Measurements from ENCODE around the gene EYS. TPM values are rescaled to one million over a fixed set of nuclear protein-coding genes. Genes with fewer than 3 reads are reported as not detected.
A peak's percentile ranks its signal among the peaks of the same experiment; 100 is the strongest.

EYS gene
- total RNA-seq, 2 donors from 2014 or later: not detected

DNA sequence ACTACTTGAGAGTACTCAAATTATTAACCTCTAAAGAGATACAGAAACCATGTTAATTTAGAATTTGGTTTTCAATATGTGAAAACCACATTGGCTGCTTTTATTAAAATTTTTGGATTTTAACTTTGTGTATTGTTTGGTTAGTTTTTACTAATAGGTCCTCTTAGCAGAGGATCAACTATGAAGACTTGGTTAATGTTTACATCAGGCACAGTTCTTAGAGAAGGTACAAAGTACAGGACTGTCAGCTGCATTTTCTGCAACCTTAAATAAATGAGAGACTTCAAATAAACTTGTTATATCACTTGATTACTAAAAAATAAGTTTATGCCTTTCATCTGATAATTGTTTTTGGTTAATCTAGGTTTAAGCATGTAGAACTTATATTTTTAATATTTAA, 1982.3 kb downstream of the EYS start:
- Mint-ChIP-seq H3K27ac (no peak overlapping the region), H3K4me3 (no peak overlapping the region), H3K9me3 (no peaks in the 10 kb centered on the region), H3K27me3 (ENCODE audit: low read depth) (no peaks in the 10 kb centered on the region), H3K36me3 (ENCODE audit: insufficient read depth in 2 of 2) (no peaks in the 10 kb centered on the region), H3K4me1 (ENCODE audit: low read depth) (no peaks in the 10 kb centered on the region)
- no peak for DNase-seq
- ATAC-seq (replicated peaks in 1 of 2): no peak

DNA sequence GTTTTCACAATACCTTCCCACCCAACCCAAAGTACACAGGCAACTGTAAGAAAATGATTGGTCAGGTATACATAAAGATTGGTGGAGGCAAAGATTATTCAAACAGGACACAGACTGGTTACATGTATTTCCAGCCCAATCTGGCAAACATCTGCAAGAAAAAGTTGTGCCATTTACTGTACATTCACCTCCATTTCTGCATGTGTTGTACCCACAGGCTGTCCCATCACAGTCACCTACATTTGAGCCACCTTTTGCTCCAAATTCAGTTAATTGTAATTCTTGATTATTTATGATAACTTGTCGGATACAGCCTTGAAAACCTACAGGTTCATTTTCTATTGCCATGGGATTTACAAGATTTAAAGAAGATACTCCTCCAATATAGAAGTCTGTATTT, 1985.8 kb downstream of the EYS start:
- Mint-ChIP-seq H3K4me3 (no peak overlapping the region), H3K4me1 (ENCODE audit: low read depth) (no peaks in the 10 kb centered on the region), H3K27me3 (ENCODE audit: low read depth) (no peaks in the 10 kb centered on the region), H3K36me3 (ENCODE audit: insufficient read depth in 2 of 2) (no peaks in the 10 kb centered on the region), H3K9me3 (no peaks in the 10 kb centered on the region), H3K27ac (peak overlapping the region; percentile 18)
- DNase-seq: no peak
- no peak for ATAC-seq (replicated peaks in 1 of 2)

DNA sequence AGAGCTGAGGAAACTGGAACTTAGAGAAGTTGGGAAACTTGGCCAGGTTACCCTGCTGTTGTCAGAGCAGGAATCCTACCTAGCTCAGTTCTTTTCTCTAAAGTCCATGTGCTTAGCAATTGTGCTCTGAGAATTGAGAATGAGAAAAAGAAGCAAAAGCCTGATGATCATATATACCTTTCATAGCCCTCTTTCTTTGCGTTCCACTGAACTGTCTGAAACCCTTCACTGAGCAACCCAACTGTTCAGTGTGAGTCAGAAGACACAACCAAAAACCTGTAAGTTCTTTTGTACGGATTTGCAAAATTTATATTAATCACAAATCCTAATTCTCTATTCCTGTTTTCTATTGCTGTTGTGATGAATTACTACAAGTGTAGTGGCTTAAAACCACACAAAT, 1990.9 kb downstream of the EYS start:
- peaks cover 11 to 23% of the 10 kb centered on the region in 2 donors for H3K36me3 Mint-ChIP-seq (ENCODE audit: insufficient read depth in 2 of 2)
- ATAC-seq (replicated peaks in 1 of 2) (peak in 1 of 2 donors; percentile 38), DNase-seq (no peak)
- H3K9me3 Mint-ChIP-seq: no peaks in the 10 kb centered on the region
- H3K4me3 Mint-ChIP-seq: no peak overlapping the region
- H3K4me1 Mint-ChIP-seq (ENCODE audit: low read depth): no peaks in the 10 kb centered on the region
- H3K27me3 Mint-ChIP-seq (ENCODE audit: low read depth): no peaks in the 10 kb centered on the region
- H3K27ac Mint-ChIP-seq: no peak overlapping the region

DNA sequence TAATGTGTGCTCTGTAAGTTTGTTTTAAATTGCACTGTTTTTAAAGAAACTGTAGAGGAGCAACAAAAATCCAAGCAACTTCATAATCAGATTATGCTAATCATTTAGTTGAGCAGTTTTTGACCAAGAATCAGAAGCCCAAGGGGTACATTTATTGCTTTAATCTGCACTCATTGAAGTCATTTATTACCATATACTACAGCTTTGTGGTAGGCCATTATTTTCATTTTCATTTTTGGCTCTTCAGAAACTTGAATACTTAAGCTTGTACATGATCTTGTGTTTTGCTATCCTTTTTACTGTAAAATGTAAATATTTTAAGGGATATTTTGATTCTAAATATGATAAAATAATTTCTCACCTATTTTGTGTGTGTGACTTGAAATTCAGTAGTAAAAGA, 1992.9 kb downstream of the EYS start:
- Mint-ChIP-seq H3K9me3 (no peaks in the 10 kb centered on the region), H3K4me3 (no peak overlapping the region), H3K4me1 (ENCODE audit: low read depth) (no peaks in the 10 kb centered on the region), H3K27ac (no peak overlapping the region), H3K36me3 (ENCODE audit: insufficient read depth in 2 of 2) (peaks cover 11 to 36% of the 10 kb centered on the region in 2 donors), H3K27me3 (ENCODE audit: low read depth) (no peaks in the 10 kb centered on the region)
- DNase-seq (no peak), ATAC-seq (replicated peaks in 1 of 2) (no peak)

DNA sequence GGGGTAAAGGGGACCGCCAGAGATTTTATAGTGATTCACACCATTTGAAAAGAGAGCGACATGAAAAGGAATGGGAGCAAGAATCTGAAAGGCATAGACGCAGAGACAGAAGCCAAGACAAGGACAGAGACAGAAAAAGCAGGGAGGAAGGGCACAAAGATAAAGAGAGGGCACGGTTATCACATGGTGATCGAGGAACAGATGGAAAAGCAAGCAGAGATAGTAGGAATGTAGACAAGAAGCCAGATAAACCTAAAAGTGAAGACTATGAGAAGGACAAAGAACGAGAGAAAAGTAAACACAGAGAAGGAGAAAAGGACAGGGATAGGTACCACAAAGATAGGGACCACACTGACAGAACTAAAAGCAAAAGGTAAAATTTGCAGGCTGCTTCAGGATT, 1993.7 kb downstream of the EYS start:
- H3K4me1 Mint-ChIP-seq (ENCODE audit: low read depth): no peaks in the 10 kb centered on the region

DNA sequence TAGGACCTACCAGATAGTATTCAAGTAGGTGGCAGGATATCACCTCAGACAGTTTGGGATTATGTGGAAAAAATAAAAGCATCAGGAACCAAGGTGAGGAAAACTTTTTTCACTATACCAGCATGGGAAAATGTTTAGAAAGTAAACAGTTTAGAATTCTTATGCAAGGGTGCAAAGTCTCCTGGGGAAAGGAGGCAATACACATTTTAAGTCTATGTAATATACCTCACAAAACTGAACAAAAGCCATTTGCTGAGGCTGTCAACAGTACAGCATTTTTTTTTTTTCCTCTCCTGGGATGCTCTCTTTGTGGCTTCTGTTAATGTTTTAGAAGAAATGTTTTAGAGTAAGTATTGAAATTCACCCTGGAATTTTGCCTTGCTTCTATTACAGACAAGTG, 1997.9 kb downstream of the EYS start:
- peak overlapping the region; percentile 65 for H3K27ac Mint-ChIP-seq
- H3K4me3 Mint-ChIP-seq: no peak overlapping the region
- ATAC-seq (replicated peaks in 1 of 2): no peak
- H3K4me1 Mint-ChIP-seq (ENCODE audit: low read depth): peaks cover 22% of the 10 kb centered on the region
- H3K27me3 Mint-ChIP-seq (ENCODE audit: low read depth): no peaks in the 10 kb centered on the region
- DNase-seq: no peak
- H3K36me3 Mint-ChIP-seq (ENCODE audit: insufficient read depth in 2 of 2): peaks cover 15 to 45% of the 10 kb centered on the region in 2 donors
- H3K9me3 Mint-ChIP-seq: no peaks in the 10 kb centered on the region

More for the DNA sequence above, 1993.7 kb downstream of the EYS start:
- DNase-seq (no peak), ATAC-seq (replicated peaks in 1 of 2) (no peak)
- no peak overlapping the region for H3K27ac Mint-ChIP-seq
- no peaks in the 10 kb centered on the region for H3K9me3 Mint-ChIP-seq
- no peak overlapping the region for H3K4me3 Mint-ChIP-seq
- peaks cover 13 to 36% of the 10 kb centered on the region in 2 donors for H3K36me3 Mint-ChIP-seq (ENCODE audit: insufficient read depth in 2 of 2)
- H3K27me3 Mint-ChIP-seq (ENCODE audit: low read depth): no peaks in the 10 kb centered on the region

DNA sequence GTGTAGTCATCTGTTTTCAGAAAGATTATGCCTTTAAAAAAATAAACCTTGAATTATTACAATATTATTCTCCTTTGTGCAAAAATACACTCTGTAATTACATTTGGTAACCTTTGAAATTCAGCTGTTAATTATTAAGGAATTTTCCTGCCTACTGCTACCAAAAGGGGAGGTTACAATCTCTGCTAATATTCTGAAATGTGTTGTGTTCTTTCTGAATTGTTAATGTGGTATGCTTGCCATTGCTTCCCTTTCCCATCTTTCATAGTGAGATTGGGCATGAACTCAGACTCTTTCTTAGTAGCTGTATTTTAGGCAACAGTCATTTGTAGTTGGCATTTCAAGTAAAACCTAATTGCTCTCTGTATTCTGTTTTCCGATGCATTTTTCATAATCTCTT, 1998.4 kb downstream of the EYS start:
- ATAC-seq (replicated peaks in 1 of 2) (no peak), DNase-seq (no peak)
- Mint-ChIP-seq H3K9me3 (no peaks in the 10 kb centered on the region), H3K36me3 (ENCODE audit: insufficient read depth in 2 of 2) (peaks cover 15 to 47% of the 10 kb centered on the region in 2 donors), H3K4me1 (ENCODE audit: low read depth) (peaks cover 24% of the 10 kb centered on the region), H3K4me3 (no peak overlapping the region), H3K27me3 (ENCODE audit: low read depth) (no peaks in the 10 kb centered on the region), H3K27ac (no peak overlapping the region)

DNA sequence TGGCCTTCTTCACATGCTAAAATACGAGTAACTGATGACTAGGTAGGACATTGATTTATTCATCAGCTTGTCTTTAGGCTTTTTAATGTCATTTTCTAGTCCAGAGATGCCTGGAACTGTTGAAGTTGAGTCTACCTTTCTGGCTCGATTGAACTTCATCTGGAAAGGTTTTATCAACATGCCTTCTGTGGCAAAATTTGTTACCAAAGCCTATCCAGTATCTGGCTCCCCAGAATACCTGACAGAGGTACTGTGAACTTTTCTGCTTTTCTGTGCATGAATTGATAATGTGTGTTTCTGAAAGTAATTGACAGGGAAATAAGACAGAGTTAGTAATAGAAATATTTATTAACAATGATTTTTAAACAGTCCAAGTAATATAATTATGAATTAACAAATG, 2000.4 kb downstream of the EYS start:
- H3K4me3 Mint-ChIP-seq: no peak overlapping the region
- H3K27ac Mint-ChIP-seq: no peak overlapping the region
- H3K36me3 Mint-ChIP-seq (ENCODE audit: insufficient read depth in 2 of 2): peaks cover 7 to 37% of the 10 kb centered on the region in 2 donors
- DNase-seq: no peak
- peaks cover 24% of the 10 kb centered on the region for H3K4me1 Mint-ChIP-seq (ENCODE audit: low read depth)
- H3K27me3 Mint-ChIP-seq (ENCODE audit: low read depth): no peaks in the 10 kb centered on the region
- H3K9me3 Mint-ChIP-seq: no peaks in the 10 kb centered on the region
- no peak for ATAC-seq (replicated peaks in 1 of 2)

DNA sequence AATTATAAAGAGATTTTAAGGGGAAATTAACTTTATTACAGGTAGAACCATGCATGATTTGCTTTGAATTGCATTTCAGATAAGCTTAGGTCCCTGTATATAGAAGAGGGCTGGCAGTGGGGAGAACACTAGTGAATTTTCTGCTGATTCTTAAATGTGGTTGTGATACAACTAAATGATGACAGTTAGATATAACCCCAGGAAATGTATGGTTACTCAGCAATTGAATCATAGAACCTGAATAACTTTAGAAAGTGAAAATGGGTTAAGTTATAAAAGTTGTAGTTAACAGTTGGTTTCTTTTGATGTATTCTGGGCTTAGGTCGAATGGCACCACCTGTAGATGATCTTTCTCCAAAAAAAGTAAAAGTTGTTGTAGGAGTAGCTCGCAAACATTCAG, 2001.3 kb downstream of the EYS start:
- ATAC-seq (replicated peaks in 1 of 2): peak; percentile 64 to 75
- H3K36me3 Mint-ChIP-seq (ENCODE audit: insufficient read depth in 2 of 2): peaks cover 7 to 32% of the 10 kb centered on the region in 2 donors

DNA sequence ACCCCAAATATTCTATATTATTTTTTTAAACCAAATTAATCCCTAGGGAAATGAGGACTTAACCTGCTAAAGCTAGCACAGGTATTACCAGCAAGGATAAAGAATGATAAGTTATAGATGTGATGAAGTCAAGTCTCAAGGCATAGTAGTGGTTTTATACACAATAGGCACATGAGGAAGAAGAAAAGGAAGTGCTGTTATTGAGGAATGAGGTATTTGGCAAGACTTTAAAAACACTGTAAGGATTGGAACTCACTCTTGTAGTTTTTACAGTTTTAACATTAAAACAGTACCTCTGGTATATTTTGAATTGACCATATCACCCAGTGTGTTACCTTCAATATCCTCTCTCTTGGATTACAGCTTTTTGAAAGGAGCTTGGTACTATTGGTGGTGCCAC, 2016.8 kb downstream of the EYS start:
- DNase-seq (no peak), ATAC-seq (replicated peaks in 1 of 2) (no peak)
- peaks cover 6% of the 10 kb centered on the region for H3K4me1 Mint-ChIP-seq (ENCODE audit: low read depth)
- no peak overlapping the region for H3K4me3 Mint-ChIP-seq
- peaks cover 7 to 20% of the 10 kb centered on the region in 2 donors for H3K36me3 Mint-ChIP-seq (ENCODE audit: insufficient read depth in 2 of 2)
- no peak overlapping the region for H3K27ac Mint-ChIP-seq
- no peaks in the 10 kb centered on the region for H3K9me3 Mint-ChIP-seq
- no peaks in the 10 kb centered on the region for H3K27me3 Mint-ChIP-seq (ENCODE audit: low read depth)

More for the DNA sequence above, 2001.3 kb downstream of the EYS start:
- H3K4me3 Mint-ChIP-seq: peak overlapping the region in 1 of 2 donors; percentile 1
- H3K9me3 Mint-ChIP-seq: no peaks in the 10 kb centered on the region
- peak overlapping the region; percentile 12 for H3K27ac Mint-ChIP-seq
- peaks cover 24% of the 10 kb centered on the region for H3K4me1 Mint-ChIP-seq (ENCODE audit: low read depth)
- H3K27me3 Mint-ChIP-seq (ENCODE audit: low read depth): no peaks in the 10 kb centered on the region
- no peak for DNase-seq

DNA sequence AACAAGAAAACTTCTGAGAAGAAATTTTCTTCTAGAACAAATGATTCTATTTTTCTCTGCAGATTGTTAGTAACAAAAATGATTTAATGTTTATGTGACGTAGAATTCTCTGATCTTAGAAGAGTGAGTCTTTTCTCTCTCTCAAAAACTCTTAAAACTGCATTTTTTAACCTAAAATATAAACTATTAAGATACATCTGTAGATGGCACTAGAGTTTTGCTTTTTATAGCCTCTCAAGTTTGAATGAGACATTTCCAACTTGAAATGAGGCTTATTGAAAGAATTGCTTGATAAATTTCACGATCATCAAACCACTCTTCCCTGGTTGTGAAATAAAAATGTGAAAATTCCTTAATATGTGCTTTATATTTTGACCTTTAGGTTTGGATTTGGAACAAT, 2017.6 kb downstream of the EYS start:
- peak overlapping the region; percentile 33 for H3K27ac Mint-ChIP-seq
- H3K4me3 Mint-ChIP-seq: no peak overlapping the region
- peaks cover 14% of the 10 kb centered on the region for H3K4me1 Mint-ChIP-seq (ENCODE audit: low read depth)
- peaks cover 6 to 21% of the 10 kb centered on the region in 2 donors for H3K36me3 Mint-ChIP-seq (ENCODE audit: insufficient read depth in 2 of 2)
- no peak for DNase-seq
- H3K9me3 Mint-ChIP-seq: no peaks in the 10 kb centered on the region
- no peaks in the 10 kb centered on the region for H3K27me3 Mint-ChIP-seq (ENCODE audit: low read depth)
- no peak for ATAC-seq (replicated peaks in 1 of 2)

DNA sequence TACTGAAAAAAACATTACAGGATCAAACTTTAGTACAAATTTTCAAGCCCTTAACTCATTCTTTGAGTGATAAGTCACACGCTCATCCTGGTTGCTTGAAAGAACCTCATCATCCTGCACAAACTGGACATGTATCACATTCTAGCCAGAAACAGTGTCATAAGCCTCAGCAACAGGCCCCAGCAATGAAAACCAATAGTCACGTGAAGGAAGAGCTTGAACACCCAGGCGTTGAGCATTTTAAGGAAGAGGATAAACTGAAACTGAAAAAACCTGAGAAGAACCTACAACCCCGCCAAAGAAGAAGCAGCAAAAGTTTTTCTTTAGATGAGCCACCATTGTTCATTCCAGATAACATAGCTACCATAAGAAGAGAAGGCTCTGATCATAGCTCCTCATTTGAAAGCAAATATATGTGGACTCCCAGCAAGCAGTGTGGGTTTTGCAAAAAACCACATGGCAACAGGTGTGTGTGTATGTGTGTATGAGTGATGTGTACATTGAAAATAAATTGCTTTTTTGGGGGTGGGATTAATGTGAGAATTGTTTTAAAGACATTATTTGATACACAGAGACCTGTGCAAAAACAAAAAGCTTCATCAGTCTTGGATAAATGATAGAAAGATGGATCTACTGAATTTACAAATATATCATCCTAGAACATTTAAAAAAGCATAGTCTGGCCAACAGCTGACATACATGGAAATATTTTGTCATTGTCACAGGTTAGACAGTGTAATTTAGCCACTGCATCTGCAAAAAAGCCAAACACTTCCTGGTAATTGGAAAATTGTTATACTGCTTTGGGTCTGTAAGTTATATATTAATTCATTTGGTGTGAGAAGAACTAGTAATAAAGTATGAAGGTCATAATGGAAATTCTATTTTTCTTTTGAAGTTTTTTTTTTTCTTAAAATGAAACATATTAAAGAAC, 2021.3 kb downstream of the EYS start:
- peak in 1 of 2 donors; percentile 32 for ATAC-seq (replicated peaks in 1 of 2)
- Mint-ChIP-seq H3K27me3 (ENCODE audit: low read depth) (no peaks in the 10 kb centered on the region), H3K36me3 (ENCODE audit: insufficient read depth in 2 of 2) (peaks cover 11 to 33% of the 10 kb centered on the region in 2 donors)

DNA sequence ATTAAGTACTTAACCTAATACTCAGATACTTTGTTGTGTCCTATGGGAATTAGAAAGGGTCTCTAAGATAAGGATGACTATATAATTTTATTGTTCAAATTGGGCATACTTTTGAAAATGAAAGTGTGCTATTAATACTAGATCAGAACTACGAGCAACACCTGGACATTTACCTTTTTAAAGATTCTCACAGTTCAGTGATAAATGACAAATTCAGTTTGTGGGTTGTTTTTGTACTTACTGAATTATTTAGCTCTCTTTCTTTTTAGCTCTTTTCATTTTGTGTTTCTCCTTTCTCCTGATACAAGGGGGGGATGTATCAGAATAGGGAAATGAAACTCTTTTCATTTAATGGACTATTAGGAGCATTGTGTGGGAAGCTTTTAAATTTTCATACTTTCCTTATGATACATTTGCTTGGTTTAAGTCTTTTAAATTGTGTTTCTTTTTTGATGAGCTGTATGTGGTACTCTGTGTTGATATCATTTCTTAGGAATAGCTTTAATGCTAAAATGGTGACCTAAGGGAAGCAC, 2023.9 kb downstream of the EYS start:
- no peak overlapping the region for H3K4me3 Mint-ChIP-seq
- H3K4me1 Mint-ChIP-seq (ENCODE audit: low read depth): peaks cover 32% of the 10 kb centered on the region
- peaks cover 11 to 34% of the 10 kb centered on the region in 2 donors for H3K36me3 Mint-ChIP-seq (ENCODE audit: insufficient read depth in 2 of 2)
- peak overlapping the region; percentile 44 for H3K27ac Mint-ChIP-seq
- H3K27me3 Mint-ChIP-seq (ENCODE audit: low read depth): no peaks in the 10 kb centered on the region
- no peak for ATAC-seq (replicated peaks in 1 of 2)
- H3K9me3 Mint-ChIP-seq: no peaks in the 10 kb centered on the region
- DNase-seq: no peak

More for the DNA sequence above, 2021.3 kb downstream of the EYS start:
- Mint-ChIP-seq H3K4me3 (no peak overlapping the region), H3K9me3 (no peaks in the 10 kb centered on the region), H3K27ac (peak overlapping the region; percentile 47), H3K4me1 (ENCODE audit: low read depth) (peaks cover 23% of the 10 kb centered on the region)
- no peak for DNase-seq

Measured in activated T-cell treated with anti-CD3 and anti-CD28 coated beads, Interleukin-2, amount 50 U/mL, for 72 hours (primary cell).